Pons (tissue), 1 donor: Measurements from ENCODE around the gene BCAS3.
A peak's percentile ranks its signal among the peaks of the same experiment; 100 is the strongest.
"Not testable (repeated sequence)": the region's sequence is repeated elsewhere in the genome, so short reads cannot be mapped to it uniquely, and the experiment has no call there.

Experiments
- DNase-seq: peaks from one replicate; pipeline ENCODE4 v3.0.0-alpha.2; 2016; ENCODE audit warnings: low spot score

BCAS3 gene

DNA sequence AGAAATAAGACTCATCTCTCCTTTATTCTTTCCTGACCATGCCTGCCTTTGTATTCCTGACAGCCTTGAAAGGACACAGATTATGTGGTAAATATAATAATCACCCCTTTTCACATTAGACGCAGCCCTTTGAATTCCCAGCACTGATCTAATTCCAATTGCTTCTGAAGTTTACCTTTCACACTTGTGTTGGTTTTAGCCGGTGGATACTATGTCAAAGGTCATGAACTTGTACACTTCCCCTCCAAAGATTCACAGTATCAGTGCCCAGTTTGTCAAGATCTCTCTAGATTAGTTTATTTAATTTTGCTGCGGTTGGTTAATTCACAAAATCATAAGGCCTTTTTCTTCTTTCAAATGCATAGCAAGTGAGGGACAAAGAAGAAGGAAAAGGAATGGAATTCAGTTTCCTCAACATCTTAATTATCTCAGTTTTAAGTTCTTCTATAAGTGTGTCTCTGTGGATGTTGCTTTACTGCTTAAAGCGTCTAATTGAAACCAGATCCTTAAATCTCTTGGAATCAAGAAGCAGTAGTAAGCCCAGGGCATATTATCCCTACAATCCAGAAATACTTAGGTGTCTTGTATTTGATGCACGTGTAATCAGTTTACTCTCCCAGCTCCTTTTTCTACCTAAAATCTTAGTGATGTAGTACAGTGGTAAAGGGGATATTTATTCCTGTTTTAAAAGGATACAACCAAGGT is 547.7 kb downstream of the BCAS3 start:
- no peak for DNase-seq

DNA sequence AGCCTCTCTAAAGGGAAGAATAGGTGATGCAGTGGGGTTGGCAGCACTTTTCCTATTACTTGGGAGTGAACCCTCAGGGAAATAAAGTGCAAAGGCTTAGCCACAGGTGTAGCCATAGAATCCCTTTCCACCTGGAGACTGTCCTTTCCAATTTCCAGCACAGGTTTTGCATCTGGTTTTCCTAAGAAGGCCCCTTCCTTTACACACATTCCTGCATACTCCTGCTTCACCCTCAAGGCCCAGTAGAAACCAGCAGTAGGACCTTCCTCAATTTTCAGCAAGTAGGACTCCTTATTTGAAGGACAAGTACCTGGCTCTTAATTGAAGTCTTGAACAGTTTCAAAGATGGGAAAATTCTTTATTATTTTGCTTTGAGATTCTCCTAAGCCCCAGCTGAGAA is 550.2 kb downstream of the BCAS3 start:
- no peak for DNase-seq

DNA sequence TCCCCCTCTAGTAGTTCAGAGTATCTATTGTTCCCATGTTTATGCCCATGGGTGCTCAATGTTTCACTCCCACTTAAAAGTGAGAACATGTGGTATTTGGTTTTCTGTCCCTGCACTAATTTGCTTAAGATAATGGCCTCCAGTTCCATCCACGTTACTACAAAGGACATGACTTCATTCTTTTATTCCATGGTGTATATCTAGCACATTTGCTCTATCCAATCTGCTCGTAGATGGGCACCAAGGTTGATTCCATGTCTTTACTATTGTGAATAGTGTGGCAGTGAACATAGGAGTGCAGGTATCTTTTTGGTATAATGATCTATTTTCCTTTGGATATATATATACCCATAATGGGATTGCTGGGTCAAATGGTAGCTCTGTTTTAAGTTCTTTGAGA is 552.8 kb downstream of the BCAS3 start:
- no peak for DNase-seq

DNA sequence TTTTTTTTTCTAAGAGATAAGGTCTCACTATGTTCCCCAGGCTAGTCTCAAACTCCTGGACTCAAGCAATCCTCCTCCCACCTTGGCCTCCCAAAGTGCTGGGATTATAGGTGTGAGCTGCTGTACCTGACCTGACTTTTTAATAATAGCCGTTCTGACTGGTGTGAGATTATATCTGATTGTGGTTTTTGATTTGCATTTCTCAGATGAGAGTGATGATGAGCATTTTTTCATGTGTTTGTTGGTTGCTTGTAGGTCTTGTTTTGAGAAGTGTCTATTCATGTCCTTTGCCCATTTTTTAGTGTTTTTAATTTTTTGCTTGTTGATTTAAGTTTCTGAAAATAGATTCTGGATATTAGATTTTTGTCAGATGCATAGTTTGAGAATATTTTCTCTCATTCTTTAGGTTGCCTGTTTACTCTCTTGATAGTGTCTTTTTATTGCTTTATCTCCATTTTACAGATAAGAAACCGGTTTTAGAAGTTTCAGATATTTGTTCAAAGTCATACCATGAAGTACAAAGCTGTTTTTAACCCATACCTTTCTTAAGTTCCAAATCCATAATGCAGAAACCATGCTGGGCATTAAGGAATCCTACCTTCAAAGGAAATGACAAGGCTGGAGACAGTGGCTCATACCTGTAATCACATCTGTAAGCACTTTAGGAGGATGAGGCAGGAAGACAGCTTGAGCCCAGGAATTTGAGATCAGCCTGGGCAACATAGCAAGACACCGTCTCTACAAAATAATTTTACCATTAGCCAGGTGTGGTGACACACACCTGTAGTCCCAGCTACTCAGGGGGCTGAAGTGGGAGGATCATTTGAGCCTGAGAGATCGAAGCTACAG is 553.5 kb downstream of the BCAS3 start:
- DNase-seq, result no peak

DNA sequence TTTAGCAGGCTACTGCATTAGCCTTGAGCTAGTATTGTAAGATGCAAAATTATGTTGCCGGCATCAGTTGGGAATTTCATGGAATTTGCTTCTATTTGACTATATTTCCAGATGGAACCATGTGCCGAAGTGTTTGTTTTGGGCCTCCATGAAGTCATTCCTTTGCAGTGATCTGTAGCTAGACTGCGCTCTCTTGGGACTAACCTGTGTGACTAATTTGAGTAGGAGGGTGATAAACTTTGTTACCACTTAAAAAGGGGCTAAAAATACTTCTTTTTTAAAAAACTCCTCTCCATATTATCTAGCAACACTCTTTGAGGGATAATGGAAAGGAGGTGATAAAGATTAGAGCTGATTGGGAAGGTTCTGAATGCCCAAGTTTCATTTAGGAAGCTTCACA is 555.2 kb downstream of the BCAS3 start:
- DNase-seq, result no peak

DNA sequence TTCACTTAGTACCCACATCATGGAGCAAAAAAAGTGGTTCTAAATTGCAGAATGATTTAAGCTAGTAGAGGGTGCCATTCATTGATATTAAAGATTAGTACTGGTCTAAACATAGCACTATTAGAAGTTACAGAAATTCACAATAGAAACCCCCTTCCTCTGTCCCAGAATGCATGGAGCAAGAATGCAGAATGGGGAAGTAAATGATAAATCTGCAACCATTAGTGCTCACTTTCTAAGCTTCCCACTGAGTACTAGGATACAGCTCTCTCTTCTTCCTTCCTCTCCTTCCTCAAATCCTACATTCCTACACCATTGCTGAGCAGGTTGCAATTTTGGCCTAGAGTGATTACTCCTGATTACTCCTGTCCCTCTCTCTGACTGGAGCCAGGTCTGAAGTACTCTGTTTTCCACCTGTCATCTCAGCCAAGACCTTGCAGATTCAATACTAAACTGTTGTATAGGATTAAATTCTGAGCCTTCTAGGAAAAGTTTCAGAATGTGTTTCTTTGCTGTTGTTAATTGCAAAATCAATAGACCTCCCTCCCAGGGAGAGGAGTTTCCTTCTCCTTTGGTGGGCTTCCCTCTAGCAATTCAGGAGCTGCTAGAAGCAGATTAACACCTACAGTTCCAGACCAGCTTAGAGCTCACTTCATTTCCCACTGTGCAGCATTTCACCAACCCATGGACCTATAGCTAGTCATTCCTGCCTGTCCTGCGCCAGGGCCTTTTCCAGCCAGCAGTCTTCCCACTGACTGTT is 556.5 kb downstream of the BCAS3 start:
- no peak for DNase-seq

DNA sequence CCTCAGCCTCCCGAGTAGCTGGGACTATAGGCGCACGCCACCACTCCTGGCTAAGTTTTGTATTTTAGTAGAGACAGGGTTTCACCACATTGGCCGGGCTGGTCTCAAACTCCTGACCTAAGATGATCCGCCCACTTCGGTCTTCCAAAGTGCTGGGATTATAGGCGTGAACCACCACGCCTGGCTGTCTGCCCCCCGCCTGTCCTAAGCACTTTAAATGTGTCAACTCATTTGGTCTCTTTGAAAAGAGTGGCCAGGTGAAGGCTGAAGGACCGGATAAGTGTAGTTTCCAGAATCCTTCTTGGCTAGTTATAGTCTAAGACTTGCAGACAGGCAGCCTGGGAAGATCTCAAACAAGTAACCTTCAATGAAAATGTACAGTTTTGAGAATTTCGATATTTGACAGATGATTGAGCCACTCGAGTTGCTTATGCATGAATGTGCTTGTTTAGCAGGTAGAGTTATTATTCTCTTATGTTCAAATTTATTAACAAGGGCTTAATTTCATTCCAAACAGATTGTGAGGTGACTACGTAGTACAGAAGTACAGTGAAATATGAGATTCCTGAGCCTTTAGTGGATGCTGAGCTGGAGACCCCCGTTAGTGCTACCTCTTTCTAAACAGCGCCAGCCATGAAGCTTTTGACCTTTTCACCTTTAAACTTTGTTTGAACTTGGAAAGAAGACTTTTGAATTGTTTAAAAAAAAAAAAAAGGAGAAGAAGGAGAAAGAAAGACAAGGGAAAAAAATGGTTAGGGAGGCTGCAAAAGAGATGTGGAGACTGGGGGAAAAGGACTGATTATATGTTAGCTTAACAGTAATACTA is 557.6 kb downstream of the BCAS3 start:
- no peak for DNase-seq

DNA sequence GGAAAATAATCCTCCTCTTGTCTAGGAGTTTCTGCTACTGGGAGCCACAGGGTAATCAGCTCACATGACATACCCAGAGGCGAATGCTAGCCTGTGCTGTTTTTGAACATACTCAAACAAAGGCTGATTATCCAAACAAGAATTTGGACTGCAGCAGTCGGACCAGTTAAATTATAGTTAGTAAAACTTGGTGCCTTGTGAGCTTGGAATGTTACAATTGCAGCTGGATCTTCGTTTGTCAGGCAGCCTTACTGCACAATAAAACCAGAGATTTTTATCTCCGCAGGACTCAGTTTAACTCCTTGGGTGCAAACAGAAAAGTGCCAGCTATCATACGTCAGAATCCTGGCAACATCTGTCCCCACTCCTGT is 558.2 kb downstream of the BCAS3 start:
- DNase-seq, result peak; percentile 90

DNA sequence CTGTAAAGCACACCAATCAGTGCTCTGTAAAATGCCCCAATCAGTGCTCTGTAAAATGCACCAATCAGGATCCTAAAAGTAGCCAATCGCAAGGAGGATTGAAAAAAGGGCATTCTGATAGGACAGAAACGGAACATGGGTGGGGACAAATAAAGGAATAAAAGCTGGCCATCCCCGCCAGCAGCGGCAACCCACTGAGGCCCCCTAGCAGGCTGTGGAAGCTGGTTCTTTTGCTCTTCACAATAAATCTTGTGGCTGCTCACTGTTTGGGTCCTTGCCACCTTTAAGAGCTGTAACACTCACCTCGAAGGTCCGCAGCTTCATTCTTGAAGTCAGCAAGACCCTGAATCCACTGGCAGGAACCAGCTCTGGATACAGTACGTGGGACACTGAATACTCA is 559.6 kb downstream of the BCAS3 start:
- DNase-seq, result no peak

DNA sequence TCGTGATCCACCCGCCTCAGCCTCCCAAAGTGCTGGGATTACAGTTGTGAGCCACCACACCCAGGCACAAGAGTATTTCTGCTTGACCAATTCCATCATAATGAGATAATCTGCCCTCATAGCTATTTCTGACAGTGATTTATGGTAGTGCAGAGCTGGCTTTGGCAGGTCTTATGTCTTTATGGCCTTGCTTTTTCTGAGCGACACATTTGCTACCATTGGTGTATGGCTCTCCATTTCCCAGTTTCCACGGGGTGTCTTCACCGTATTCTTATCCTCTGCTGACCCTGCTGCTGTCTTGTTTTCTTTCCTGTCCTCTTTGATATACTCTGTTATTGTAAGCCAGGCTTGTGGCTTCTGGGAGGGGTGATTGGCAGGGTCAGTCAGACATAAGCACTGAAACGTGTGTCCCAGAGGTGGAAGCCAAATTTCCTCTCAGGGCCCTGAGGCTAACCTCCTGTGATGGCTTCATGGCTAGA is 560.8 kb downstream of the BCAS3 start:
- DNase-seq, result no peak

DNA sequence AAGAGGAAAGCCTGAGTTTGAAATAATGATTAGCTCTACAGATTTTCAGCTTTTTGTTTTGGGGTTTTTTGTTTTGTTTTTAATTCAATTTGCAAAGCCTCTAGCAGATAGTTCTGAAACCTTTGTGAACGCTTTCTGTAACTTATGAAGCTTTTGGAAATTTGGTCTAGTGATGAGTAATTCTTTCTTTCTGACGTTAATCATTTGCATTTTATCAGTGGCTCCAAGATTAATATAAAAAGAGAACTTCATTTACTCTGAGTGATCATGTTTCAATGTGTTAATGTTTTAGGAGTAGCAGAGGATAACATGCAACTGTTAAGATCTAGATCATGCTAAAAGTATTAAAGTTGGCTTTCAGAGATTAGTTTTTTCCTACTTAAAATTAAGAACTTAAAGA is 561.7 kb downstream of the BCAS3 start:
- no peak for DNase-seq

DNA sequence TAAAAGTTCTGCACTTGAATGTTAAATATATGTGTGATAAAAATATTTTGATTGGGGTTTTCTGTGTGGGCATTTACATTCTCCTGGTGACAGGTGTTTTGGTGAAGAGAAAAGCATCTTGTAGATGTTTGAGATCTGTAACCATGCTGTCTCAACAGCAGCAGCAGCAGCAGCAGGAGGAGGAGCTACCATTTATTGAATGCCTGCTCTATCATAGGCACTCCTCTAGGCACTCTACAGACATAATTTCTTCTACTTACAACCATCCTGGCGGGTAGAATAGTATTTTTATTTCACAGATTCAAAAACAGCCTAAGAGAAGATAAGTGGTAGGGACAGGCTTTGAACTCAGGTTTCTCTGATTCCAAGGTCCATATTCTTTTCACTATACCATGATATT is 562.3 kb downstream of the BCAS3 start:
- no peak for DNase-seq

DNA sequence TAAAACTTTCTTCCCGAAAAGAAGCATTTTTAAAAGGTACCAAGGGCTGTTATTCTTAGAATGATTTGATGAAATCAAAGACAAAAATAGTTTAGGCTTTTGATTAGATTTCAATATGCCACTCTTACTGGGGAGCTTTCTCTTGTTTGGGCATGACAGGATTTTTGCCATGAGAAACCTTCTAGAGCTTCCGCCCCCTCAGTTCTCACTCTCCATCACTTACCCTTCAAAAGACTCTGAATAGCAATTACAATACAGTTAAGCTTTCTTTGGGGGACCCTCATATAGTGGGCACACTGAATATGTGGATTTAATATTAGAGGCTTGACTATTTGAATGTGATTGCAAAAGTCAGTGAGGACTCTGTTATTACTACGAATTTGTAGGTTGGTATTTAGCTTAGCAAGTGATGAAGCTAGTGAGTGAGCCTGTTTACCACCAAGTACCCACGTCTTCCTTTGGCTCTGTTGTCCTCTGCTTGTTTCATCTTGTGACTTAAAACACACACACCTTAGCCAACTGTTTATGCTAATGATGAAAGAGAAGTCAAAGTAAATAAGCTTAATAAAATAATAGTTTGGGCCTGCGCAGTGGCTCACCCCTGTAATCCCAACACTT is 563.3 kb downstream of the BCAS3 start:
- no peak for DNase-seq

DNA sequence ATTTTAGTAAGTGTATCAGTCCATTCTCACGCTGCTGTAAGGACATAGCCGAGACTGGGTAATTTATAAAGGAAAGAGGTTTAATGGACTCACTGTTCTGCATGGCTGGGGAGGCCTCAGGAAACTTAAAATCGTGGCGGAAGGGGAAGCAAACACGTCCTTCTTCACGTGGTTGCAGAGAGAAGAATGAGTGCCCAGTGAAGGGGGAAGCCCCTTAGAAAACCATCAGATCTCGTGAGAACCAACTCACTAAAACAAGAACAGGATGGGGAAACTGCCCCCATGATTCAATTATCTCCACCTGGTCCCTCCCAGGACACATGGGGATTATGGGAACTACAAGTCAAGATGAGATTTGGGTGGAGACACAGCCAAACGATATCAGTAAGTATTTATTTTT is 567.3 kb downstream of the BCAS3 start:
- not testable (repeated sequence) for DNase-seq

DNA sequence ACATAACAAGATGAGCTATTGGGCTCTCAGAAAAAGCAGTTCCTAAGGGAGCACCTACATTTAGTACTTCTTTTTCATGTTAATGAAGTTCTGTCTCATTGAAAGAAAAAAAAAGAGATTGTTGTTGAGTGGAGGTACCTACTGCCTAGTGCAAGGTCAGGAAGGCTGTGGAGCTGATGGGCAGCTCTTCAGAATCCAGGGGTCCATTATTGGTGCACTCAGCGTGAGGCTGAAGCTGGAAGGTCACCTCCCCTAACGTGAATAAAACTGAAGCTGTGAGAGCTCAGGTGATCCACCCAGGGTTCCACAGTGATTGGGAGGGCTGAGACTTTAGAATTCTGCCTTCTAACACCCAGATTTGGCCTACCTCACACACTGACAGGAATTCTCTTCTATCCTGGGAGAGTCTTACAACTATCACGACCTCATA is 568.1 kb downstream of the BCAS3 start:
- DNase-seq, result no peak

DNA sequence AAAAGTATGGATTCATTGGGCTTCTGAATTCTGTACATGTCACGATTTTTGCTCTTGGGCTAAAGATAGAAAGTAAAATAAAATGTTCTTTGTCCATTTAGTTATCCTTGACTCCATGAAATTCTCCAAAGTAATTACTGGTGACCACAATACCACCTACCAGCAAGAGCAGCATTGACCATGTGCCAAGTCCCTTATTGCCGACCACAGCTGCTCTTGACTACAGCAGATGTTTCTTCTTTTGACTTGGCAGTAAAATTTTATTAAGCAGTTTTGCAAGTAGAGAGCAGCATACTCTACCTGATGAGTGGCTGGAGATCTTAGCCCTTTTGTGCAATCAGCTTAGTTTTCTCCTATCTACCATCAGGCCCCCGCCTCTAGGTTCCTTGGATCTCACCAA is 569.8 kb downstream of the BCAS3 start:
- no peak for DNase-seq

DNA sequence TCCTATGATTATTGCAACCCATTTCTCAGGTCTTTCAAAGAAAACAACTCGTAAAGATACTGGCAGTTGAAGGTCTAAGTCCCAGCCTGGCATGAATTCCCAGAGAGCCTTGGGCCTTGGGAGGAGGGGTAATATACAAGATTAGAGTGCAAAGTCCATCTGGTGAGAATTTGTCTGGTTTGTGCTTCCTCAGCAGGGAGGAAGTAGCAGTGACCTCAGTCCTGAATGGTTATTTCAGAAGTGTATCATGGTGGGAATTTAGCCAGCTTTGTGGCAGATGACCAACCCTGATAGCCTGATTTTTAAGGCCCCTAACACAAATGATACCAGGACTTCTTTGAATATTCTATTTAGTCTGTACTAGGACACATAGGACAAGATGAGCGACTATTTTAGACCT is 570.7 kb downstream of the BCAS3 start:
- DNase-seq, result no peak

DNA sequence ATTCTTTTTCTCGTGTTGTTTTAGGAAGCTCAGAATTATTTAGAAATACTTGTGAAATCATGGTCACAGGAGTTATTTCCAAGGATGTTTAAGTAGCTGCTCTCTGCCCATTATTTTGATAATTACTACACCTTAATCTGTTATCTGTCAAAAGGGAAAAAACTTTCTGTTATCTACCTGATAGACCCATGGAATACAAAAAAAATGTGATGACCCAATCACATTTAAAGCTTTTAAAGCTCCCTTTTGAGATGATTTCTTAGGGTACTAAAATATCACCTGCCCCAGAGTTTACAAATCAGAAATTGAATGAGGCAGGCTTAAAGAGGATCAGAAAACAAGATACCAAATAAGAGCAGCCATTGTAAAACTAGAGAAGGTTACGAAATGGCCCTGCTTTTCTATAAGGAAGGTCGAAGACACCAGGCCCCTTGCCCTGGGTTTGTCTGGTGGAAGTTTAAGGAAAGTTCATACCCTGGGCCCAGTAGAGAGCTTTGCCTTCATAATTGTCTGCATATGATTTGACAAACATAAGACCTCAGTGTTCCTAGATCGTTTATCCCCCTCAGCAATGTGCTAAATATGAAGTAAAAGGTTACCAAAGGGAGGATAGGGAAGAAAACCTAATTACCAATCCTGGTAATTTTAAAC is 572.1 kb downstream of the BCAS3 start:
- no peak for DNase-seq

DNA sequence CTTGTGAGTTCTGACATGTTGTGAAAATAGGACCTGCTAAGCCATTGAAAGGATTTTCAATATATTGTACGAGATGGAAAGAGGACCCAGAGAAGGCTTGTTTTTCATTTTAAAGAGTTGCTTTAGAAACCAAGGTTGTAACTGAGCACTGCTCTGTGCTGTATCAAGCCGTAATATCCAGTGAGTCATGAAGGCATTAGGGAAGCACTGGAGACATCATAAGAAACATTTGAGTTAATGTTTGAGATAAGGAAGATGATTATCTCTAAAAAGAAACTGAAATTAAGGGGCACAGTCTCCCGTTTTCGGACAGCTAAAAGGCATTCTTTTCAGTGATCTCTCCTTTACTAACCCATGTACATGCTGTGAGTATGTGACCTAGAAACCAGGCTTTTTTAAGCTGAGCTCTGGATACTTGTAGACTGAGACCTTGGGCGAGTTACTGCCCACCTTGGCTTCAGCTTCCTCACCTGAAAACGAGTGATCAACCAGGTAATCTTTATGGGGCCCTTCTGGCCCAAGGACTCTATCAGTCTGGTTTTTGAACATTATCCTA is 572.8 kb downstream of the BCAS3 start:
- DNase-seq, result no peak
